Fibroblast of lung (primary cell): ENCODE measurements around the gene SMC6. TPM values are rescaled to one million over a fixed set of nuclear protein-coding genes. Genes with fewer than 3 reads are reported as not detected.

ENCODE experiments used
- DNase-seq, 2 donors: peaks; one replicate each; pipeline versions ENCODE4 v3.0.0 to v3.0.0-alpha.2; 2010; ENCODE audit warnings: low read depth in 2 of 2
- H2AFZ ChIP-seq: 2 replicates; pipeline ENCODE4 v1.5.1; 2012; ENCODE audit warnings: low read length, control low read depth, inconsistent platforms
- H3K27ac ChIP-seq: 2 replicates; pipeline ENCODE4 v1.5.1; 2011; ENCODE audit warnings: low read length, control low read depth; ENCODE audit not compliant: insufficient read depth
- H3K27me3 ChIP-seq: 2 replicates; pipeline ENCODE4 v1.5.1; 2011; ENCODE audit warnings: mild to moderate bottlenecking, low read length; ENCODE audit not compliant: control insufficient read depth, insufficient read depth
- H3K36me3 ChIP-seq: 2 replicates; pipeline ENCODE4 v1.5.1; 2011; ENCODE audit warnings: low read length; ENCODE audit not compliant: control insufficient read depth, insufficient read depth
- H3K4me1 ChIP-seq: 2 replicates; pipeline ENCODE4 v1.5.1; 2011; ENCODE audit warnings: low read length; ENCODE audit not compliant: control insufficient read depth, insufficient read depth; ENCODE audit errors: extremely low read depth
- H3K4me2 ChIP-seq: 2 replicates; pipeline ENCODE4 v1.5.1; 2011; ENCODE audit warnings: low read length, control low read depth; ENCODE audit not compliant: insufficient read depth; ENCODE audit errors: extremely low read depth
- H3K4me3 ChIP-seq, 4 experiments: fragments of 200-600 bp in 1 of 4; sonication (generic) in 1 of 4; replicated peaks in 1 of 4; 2 replicates each; pipeline ENCODE4 v1.5.1; 2011 to 2016; ENCODE audit warnings: low read length in 4 of 4, low read depth in 3 of 4, mild to moderate bottlenecking in 3 of 4, control low read depth in 2 of 4, inconsistent platforms in 1 of 4, mixed read lengths in 1 of 4; ENCODE audit not compliant: insufficient read depth in 1 of 4; ENCODE audit errors: control extremely low read depth in 1 of 4
- H3K79me2 ChIP-seq: 2 replicates; pipeline ENCODE4 v1.5.1; 2012; ENCODE audit warnings: mild to moderate bottlenecking, low read length, inconsistent platforms; ENCODE audit not compliant: control insufficient read depth, insufficient read depth
- H3K9ac ChIP-seq: 2 replicates; pipeline ENCODE4 v1.5.1; 2011; ENCODE audit warnings: mild to moderate bottlenecking, low read length, control low read depth; ENCODE audit not compliant: insufficient read depth
- H3K9me3 ChIP-seq: 2 replicates; pipeline ENCODE4 v1.5.1; 2012; ENCODE audit warnings: low read depth, low read length; ENCODE audit not compliant: control insufficient read depth, insufficient read depth
- H4K20me1 ChIP-seq: 2 replicates; pipeline ENCODE4 v1.5.1; 2011; ENCODE audit warnings: low read length; ENCODE audit not compliant: control insufficient read depth, insufficient read depth; ENCODE audit errors: extremely low read depth
- EZH2 ChIP-seq: IDR thresholded peaks from 2 replicates; pipeline ENCODE4 v1.5.1; 2012; ENCODE audit warnings: low read length, control low read depth, mild to moderate bottlenecking; ENCODE audit errors: missing control alignments
- polyA minus RNA-seq: library from RNA; depleted of rRNA, polyadenylated mRNA; stranded (reverse); fragments of >200 nt; gene quantifications from 2 replicates; pipeline ENCODE4 v1.2.3, GENCODE V29; 2011; ENCODE audit warnings: low replicate concordance
- polyA plus RNA-seq, 2 donors: library from polyadenylated mRNA; depleted of rRNA in 1 of 2; stranded (reverse) in 1 of 2; unstranded in 1 of 2; fragments of >200 nt; gene quantifications; 2 replicates each; pipeline ENCODE4 v1.2.1, GENCODE V29; 2011 to 2012; ENCODE audit warnings: missing spikeins in 1 of 2
- total RNA-seq: library from RNA; depleted of rRNA; stranded (reverse); fragments of >200 nt; gene quantifications from 2 replicates; pipeline ENCODE4 v1.2.1, GENCODE V29; 2014
- TF ChIP-seq, protein P1 (sequence below), 2 donors: IDR thresholded peaks in 1 of 2; conservative IDR thresholded peaks in 1 of 2; 1 replicate in 1 of 2; 2 replicates in 1 of 2; pipeline ENCODE4 v1.5.1; 2011 to 2012; ENCODE audit warnings: low read length in 2 of 2, control low read depth in 1 of 2, inconsistent platforms in 1 of 2, low read depth in 1 of 2, mild to moderate bottlenecking in 1 of 2

SMC6 gene, protein sequence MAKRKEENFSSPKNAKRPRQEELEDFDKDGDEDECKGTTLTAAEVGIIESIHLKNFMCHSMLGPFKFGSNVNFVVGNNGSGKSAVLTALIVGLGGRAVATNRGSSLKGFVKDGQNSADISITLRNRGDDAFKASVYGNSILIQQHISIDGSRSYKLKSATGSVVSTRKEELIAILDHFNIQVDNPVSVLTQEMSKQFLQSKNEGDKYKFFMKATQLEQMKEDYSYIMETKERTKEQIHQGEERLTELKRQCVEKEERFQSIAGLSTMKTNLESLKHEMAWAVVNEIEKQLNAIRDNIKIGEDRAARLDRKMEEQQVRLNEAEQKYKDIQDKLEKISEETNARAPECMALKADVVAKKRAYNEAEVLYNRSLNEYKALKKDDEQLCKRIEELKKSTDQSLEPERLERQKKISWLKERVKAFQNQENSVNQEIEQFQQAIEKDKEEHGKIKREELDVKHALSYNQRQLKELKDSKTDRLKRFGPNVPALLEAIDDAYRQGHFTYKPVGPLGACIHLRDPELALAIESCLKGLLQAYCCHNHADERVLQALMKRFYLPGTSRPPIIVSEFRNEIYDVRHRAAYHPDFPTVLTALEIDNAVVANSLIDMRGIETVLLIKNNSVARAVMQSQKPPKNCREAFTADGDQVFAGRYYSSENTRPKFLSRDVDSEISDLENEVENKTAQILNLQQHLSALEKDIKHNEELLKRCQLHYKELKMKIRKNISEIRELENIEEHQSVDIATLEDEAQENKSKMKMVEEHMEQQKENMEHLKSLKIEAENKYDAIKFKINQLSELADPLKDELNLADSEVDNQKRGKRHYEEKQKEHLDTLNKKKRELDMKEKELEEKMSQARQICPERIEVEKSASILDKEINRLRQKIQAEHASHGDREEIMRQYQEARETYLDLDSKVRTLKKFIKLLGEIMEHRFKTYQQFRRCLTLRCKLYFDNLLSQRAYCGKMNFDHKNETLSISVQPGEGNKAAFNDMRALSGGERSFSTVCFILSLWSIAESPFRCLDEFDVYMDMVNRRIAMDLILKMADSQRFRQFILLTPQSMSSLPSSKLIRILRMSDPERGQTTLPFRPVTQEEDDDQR
- total RNA-seq (21.8 and 22.8 TPM in 2 replicates), polyA plus RNA-seq (12.7 and 17.9 TPM in 2 replicates), polyA minus RNA-seq (1.4 and 3.2 TPM in 2 replicates)
- 12.1 and 14.4 TPM in 2 replicates for polyA plus RNA-seq (2012)

DNA sequence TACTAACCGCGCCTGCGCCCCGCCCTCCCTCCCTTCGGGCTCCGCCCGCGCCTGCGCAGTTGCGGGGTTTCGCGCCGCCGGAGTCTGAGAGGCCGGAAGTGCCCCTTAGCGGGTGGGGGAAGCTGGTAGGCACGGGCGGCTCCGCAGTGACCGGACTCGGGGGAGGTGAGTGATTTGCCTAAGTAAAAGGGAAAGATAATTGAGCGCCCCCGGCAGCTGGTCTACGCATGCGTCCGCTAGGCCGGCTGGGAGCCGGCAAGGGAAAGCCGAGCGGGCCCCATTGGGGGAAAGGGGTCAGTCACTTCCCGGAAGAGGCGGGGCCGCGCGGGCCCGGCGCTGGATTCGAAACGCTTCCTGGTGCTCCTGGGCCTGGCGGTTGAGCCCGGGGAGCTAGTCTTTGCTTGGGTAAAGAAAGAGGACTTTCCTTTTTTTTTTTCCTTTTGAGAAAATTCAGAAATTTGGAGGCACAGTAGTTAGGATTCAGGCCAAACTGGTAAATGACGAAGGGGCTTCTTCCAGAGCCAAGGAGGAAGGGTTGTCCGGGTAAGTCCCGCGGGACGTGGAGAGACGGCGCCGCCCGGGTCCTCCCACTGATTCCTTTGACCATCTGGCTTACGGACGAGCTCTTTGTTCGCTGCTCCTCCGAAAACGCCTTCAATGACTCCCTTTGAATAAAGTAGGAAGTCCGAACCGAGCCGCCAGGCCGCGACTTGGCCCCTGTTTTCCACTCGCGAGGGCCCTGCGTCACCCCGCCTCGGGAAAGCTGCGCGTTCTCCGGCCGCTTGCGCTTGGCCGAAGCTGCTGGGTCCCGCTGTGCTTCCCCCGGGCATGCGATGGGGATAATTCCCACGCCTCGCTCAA is at the start of gene SMC6, which contains the start of gene GEN1:
TSS of gene SMC6 (minus strand) at position 8 of the 861 bp plus-strand sequence. CDS start 7,864 bp downstream, outside the sequence.
TSS of gene GEN1 (plus strand) at position 336 of the 861 bp plus-strand sequence. CDS start 5,806 bp downstream, outside the sequence.
- peak within 1 kb of the TSS; percentile 94 for H3K9ac ChIP-seq
- H4K20me1 ChIP-seq, result no peaks in the 10 kb centered on the region
- no peaks in the 10 kb centered on the region for H3K36me3 ChIP-seq
- peak; percentile 85 to 89 for DNase-seq
- peak within 1 kb of the TSS; percentile 77 to 90 (median 88) for H3K4me3 ChIP-seq
- no peak for TF ChIP-seq EZH2
- TF ChIP-seq, protein P1, sequence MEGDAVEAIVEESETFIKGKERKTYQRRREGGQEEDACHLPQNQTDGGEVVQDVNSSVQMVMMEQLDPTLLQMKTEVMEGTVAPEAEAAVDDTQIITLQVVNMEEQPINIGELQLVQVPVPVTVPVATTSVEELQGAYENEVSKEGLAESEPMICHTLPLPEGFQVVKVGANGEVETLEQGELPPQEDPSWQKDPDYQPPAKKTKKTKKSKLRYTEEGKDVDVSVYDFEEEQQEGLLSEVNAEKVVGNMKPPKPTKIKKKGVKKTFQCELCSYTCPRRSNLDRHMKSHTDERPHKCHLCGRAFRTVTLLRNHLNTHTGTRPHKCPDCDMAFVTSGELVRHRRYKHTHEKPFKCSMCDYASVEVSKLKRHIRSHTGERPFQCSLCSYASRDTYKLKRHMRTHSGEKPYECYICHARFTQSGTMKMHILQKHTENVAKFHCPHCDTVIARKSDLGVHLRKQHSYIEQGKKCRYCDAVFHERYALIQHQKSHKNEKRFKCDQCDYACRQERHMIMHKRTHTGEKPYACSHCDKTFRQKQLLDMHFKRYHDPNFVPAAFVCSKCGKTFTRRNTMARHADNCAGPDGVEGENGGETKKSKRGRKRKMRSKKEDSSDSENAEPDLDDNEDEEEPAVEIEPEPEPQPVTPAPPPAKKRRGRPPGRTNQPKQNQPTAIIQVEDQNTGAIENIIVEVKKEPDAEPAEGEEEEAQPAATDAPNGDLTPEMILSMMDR (conservative IDR thresholded peaks at IDR 0.05 in 1 of 2, IDR thresholded peaks at IDR 0.05 in 1 of 2; ENCODE audit: low read depth in 1 of 2, low read length in 2 of 2), result no peak
- H3K4me2 ChIP-seq, result peak within 1 kb of the TSS; percentile 95
- peaks cover 6% of the 10 kb centered on the region for H3K4me1 ChIP-seq
- H3K27ac ChIP-seq, result peak within 1 kb of the TSS; percentile 92
- H3K27me3 ChIP-seq, result no peaks in the 10 kb centered on the region
- H2AFZ ChIP-seq, result peak within 1 kb of the TSS; percentile 83
- H3K79me2 ChIP-seq, result peaks cover 78% of the 10 kb centered on the region
- H3K9me3 ChIP-seq, result no peaks in the 10 kb centered on the region

DNA sequence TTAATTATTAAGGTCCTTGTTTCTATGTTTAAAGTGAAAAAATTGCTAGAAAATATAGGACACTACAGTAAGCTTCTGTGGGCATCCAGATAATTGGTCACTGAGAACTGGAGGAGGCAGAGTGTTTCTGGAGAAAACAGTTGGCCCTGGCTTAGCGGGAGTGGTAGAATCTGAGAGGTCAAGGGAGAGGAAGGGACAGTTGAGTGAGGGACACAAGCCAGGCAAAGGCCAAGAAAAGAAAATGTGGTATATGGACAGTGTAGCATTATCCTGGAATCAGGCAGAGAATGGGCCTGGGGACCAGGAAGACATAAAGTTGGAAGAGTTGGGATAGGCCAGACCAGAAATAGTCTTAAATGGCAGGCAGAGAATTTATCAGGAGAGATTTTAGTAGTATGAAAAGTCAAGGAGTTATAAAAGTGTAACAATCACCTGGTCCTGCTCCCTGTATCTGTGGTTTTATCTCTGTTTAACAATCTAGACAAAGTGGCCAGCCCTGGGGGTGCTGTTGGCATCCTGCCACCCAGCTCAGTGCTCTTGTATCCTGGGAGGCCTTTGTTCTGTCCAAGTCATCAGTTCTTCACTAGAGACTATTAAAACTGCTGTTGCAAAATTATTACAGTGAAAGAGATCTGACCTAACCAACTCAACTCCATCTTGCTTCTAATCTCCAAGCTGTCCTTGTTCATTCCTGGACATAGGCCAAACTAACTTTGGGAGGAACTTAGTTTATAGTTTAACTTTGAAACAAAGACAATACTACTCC is 47.3 kb upstream of the SMC6 start:
- H3K4me3 ChIP-seq, result no peak overlapping the region
- no peaks in the 10 kb centered on the region for H3K36me3 ChIP-seq
- H3K27me3 ChIP-seq, result peaks cover 2% of the 10 kb centered on the region
- no peaks in the 10 kb centered on the region for H4K20me1 ChIP-seq
- H3K9me3 ChIP-seq, result no peaks in the 10 kb centered on the region
- TF ChIP-seq EZH2, result no peak
- TF ChIP-seq, protein P1 (conservative IDR thresholded peaks at IDR 0.05 in 1 of 2, IDR thresholded peaks at IDR 0.05 in 1 of 2; ENCODE audit: low read depth in 1 of 2, low read length in 2 of 2), result no peak
- H3K4me2 ChIP-seq, result no peak overlapping the region
- H3K27ac ChIP-seq, result no peak overlapping the region
- H3K9ac ChIP-seq, result no peak overlapping the region
- no peaks in the 10 kb centered on the region for H3K4me1 ChIP-seq
- no peak for DNase-seq
- no peak overlapping the region for H2AFZ ChIP-seq
- H3K79me2 ChIP-seq, result no peaks in the 10 kb centered on the region
